ENCODE data around the gene SYCE1L.
"Not testable (repeated sequence)": the region's sequence is repeated elsewhere in the genome, so short reads cannot be mapped to it uniquely, and the experiment has no call there.

The SYCE1L gene

DNA sequence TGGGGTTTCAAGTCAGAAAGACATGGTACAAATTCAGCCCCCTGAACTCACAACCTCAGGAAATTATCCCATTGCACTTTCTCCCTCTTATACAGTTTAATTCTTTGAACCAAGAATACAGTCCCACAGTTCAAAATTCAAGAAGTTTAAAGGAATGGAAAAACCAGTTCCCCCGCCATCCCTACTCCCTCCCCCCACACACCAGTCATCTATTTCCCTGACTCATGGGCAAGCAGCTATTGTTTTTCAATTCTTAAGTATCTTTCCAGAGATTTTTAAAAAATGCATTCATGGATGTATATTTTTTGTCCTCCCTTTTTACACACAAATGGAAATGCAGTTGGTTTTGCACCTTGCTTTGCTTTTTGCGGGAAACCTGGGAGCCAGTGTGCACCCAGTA lies 7.3 kb downstream of the SYCE1L start:
- no peak for DNase-seq

- DNase-seq, result no peak
Measured at GRCh38 chr16:77207030-77207429, 7.8 kb downstream of the SYCE1L start.

DNA sequence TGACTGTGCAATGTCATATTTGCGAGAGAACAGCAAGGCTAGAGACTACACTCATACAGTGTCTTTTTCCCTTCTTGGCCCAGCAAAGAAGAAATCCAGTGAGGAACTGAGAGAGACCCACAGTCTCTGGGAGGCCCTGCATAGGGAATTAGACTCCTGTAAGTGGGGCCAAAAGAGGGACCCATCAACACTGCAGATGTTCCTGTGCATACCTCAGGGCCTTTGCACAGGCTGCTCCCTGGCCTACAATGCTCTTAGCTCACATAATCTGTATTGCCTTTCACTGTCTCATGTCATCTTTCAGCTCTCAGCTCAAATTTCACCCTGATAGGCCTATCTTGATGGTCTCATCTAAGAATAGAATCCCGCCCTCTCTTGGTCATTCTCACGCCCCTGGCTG lies 9.2 kb downstream of the SYCE1L start:
- DNase-seq, result no peak

DNA sequence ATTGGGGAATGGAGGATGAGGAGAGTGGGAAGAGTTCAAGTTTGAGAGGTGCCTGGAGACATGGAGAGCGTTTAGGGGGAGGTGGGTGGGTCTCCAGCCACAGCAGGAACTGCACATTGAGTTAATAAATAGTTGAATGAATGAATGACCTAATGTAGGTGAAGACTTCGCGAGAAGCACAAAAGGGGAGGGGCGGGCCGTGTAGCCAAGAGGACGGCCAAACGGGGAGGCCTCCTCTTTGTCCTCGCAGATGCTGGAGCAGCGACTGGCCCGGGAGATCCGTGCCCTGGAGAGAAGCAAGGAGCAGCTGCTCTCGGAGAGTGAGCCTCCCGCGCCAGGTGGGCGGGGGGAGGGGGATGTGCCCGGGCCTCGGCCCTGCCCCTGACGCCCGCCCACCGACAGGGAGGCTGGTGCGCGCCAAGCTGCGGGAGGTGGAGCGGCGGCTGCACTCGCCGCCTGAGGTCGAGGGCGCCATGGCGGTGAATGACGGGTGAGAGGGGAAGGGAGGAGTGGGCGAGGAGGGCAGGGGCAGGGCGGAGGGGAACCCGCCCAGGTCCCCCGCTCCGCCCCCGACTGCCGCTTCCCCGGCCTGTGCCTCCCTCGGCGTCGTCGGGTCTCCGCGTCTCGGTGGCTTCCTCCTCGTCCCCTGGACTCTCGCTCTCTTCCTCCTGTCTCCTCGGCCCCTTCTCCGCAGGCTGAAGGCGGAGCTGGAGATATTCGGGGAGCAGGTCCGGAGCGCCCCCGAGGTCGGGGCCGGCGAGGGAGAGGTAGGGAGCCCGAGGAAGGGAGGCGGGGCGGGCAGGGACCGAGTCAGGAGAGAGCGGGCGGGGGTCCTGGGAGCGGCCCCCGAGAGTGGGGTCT lies 12.9 kb downstream of the SYCE1L start:
- DNase-seq, result peak; percentile 86

GRCh38 chr16:77212741-77213541 lies 13.7 kb downstream of the SYCE1L start:
- peak; percentile 51 for DNase-seq

DNA sequence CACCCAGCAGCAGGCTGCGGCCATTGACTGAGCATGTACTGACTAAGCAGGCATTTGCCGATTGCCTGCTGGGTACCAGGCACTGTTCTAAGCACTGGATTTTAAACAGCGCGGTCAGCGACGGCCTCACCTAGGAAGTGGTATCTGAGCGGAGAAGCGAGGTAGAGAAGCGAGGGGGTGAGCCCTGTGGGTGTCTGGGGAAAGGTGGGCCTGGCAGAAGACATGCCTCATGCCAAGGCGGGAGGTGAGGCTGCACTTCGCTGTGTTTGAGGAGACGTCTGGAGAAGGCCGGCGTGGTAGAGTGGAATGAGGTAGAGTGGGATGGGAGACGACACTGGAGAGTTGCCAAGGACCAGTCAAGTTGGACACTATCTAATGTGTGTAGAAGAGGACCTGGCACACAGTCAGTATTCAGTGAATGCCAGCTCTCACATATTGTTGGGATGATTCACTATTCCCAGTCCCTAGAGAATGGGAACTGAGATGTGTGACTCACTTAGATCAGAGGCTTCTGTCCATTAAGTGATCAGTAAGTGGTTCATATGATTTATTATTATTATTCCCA lies 14.4 kb downstream of the SYCE1L start:
- DNase-seq, result no peak

DNA sequence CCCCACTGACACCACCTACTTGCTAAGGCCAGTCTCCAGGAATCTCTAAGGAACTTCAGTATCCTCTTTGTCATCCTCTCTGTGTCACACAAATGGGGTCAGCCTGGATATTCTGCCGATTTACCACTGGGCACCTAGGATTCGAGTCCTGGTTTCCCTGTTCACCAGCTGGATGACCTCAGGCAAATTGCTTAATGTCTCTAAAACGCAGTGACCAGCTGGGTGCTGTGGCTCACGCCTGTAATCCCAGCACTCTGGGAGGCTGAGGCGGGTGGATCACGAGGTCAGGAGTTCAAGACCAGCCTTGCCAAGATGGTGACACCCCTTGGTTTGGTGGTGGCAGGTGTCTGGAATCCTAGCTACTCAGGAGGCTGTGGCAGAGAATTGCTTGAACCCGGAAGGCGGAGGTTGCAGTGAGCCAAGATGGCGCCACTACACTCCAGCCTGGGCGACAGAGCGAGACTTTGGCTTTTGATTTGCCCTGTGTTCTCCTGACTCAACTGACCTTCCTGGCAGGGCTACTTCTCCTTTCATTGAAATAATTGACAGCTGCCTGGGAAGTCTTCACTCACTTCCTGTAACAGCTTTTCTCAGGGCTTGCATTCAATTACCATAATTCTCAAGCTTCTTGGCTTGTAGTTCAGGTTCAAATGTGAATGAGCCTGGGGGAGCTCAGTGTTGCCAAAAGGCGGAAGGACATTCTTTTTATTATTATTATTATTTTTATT lies 15.4 kb downstream of the SYCE1L start:
- no peak for DNase-seq

GRCh38 chr16:77219437-77219836 lies 20.2 kb downstream of the SYCE1L start:
- no peak for DNase-seq

DNA sequence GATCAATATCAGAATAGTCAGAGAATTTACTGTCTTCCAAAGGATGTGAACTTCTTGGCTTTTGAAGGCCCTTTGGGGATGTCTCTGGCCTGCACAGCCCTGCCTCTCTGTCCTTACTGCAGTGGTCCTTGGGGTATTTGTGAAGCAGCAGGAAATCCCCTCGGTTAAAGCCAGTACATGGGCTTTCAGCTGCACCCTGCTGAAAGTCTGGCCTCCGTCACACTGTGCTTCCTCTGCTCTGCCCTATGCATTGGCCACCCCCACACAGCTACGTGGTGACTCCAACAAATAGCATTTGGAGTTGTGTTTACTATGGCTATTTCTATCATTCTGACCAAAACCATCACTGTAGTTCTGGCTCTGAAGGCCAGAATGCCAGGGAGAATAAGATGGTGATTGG lies 21.2 kb downstream of the SYCE1L start:
- DNase-seq, result no peak

DNA sequence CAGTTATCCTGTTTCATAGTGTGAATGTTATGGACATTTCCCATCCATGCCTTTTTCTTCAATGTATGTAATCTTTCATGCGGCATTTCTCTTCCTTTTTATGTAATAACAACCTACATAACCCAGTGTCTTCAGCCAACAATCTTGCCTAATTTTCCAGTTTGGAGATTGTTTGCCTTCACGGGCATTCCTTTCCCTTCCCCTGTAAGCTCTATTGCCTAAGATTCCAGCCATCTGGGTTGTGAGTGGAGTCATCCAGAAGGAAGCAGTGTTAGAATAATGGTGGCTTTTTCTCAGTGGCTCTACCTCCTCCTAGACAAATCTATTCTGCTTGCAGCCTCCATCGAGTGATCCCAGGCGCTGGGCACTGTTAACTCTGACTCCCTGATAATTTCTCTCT lies 22.3 kb downstream of the SYCE1L start:
- DNase-seq, result no peak

GRCh38 chr16:77223184-77223583 lies 24.0 kb downstream of the SYCE1L start:
- no peak for DNase-seq

- DNase-seq, result no peak
Measured at GRCh38 chr16:77225182-77225581, 26.0 kb downstream of the SYCE1L start.

GRCh38 chr16:77227745-77228144 lies 28.5 kb downstream of the SYCE1L start:
- DNase-seq, result no peak

- no peak for DNase-seq
Measured at GRCh38 chr16:77231047-77231446, 31.8 kb downstream of the SYCE1L start.

DNA sequence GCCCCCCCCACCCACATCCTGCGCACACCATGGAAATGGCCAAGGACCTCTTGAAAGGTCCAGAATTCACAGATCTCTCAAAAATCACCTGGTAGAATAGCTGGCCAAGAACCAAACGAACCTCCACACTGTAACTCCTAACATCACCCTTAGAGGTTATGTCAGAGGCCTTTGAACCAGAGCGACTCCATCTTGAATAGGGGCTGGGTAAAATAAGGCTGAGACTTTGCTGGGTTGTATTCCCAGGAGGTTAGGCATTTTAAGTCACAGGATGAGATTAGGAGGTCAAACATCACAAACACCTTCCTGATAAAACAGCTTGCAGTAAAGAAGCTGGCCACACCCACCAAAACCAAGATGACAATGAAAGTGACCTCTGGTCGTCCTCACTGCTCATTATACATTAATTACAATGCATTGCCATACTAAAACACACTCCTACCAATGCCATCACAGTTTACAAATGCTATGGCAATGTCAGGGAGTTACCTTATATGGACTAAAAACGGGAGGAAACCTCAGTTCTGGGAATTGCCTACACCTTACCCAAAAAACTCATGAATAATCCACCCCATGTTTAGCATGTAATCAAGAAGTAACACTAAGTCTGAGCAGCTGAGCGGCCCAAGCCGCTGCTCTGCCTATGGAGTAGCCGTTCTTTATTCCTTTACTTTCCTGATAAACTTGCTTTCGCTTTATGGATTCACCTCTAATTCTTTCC lies 34.8 kb downstream of the SYCE1L start:
- no peak for DNase-seq

DNA sequence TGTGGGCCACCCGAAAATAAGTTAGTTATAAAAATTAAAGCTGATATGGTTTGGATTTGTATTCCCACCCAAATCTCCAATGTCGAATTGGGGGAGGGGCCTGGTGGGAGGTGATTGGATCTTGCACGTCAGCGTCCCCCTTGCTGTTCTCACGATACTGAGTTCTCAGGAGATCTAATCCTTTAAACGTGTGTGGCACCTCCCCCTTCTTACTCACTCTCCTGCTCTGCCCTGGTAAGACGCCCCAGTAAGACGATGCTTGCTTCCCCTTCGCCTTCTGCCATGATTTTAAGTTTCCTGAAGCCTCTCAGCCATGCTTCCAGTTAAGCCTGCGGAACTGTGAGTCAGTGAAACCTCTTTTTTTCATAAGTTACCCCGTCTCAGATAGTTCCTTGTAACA lies 35.4 kb downstream of the SYCE1L start:
- no peak for DNase-seq

DNA sequence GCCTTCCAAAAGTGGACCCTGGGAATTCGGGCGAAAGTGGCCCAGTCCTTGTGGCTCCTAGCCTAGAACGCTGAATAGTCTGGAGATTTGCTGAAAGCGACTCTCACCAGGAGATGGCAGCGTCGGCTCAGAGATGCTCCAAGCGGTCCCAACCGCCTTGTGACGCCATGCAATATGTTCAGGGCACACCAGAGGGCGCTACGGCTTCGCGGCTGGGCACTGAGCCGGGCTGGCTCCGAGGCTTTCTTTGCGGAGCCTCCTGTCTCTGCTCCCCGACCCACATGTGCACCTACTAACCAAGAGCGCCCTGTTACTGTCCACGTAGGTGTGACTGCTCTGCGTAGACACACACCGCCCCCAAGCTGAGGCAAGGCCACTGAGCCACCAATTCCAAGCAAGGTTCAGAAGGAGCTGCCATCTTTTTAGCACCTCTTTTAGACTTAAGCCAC lies 36.9 kb downstream of the SYCE1L start:
- DNase-seq, result peak; percentile 76

- DNase-seq, result peak; percentile 30
Measured at GRCh38 chr16:77238593-77238992, 39.4 kb downstream of the SYCE1L start.

DNA sequence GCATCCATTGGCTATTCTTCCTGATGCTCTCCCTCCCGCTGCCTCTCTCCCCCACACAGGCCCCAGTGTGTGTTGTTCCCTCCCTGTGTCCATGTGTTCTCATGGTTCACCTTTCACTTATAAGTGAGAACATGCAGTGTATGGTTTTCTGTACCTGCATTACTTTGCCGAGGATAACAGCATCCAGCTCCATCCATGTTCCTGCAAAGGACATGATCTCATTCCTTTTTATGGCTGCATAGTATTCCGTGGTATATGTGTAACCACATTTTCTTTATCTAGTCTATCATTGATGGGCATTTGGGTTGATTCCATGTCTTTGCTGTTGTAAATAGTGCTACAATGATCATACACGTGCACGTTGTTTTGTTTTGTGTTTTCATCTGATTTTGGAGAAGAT lies 43.3 kb downstream of the SYCE1L start:
- not testable (repeated sequence) for DNase-seq

- no peak for DNase-seq
Measured at GRCh38 chr16:77246150-77246549, 46.9 kb downstream of the SYCE1L start.

- no peak for DNase-seq
Measured at GRCh38 chr16:77250400-77250799, 51.2 kb downstream of the SYCE1L start.

Measured in NCI-H2107 (cell line).